Kidney (tissue), 14 donors: ENCODE measurements around the gene CCDC78. TPM values are rescaled to one million over a fixed set of nuclear protein-coding genes. Genes with fewer than 3 reads are reported as not detected.

Source experiments
- DNase-seq, 5 donors: peaks; one replicate each; pipeline ENCODE4 v3.0.0-alpha.2; 2013 to 2020
- FAIRE-seq: peaks from 2 replicates; lab custom pipeline; 2012; peaks lifted over from hg19 to GRCh38; lab: Jason Lieb, UNC
- H3K27ac ChIP-seq, 2 donors: one replicate each; pipeline ENCODE4 v1.7.0; 2013; ENCODE audit warnings: low read depth in 2 of 2, low read length in 2 of 2, inconsistent platforms in 1 of 2
- H3K27me3 ChIP-seq: one replicate; pipeline ENCODE4 v1.7.1; 2013; ENCODE audit warnings: low read length, inconsistent platforms; ENCODE audit not compliant: control insufficient read depth, insufficient read depth
- H3K36me3 ChIP-seq, 3 donors: one replicate each; pipeline versions ENCODE4 v1.7.0 to v1.7.1; 2013; ENCODE audit warnings: low read length in 3 of 3, control low read depth in 1 of 3, inconsistent platforms in 1 of 3; ENCODE audit not compliant: insufficient read depth in 3 of 3, control insufficient read depth in 2 of 3
- H3K4me1 ChIP-seq, 3 donors: one replicate each; pipeline versions ENCODE4 v1.7.0 to v1.7.1; 2013; ENCODE audit warnings: low read length in 3 of 3, inconsistent platforms in 1 of 3, low read depth in 1 of 3; ENCODE audit not compliant: control insufficient read depth in 2 of 3, insufficient read depth in 2 of 3
- H3K4me3 ChIP-seq, 3 donors: one replicate each; pipeline versions ENCODE4 v1.7.0 to v1.8.1; 2013; ENCODE audit warnings: low read length in 3 of 3, control low read depth in 1 of 3, inconsistent platforms in 1 of 3
- H3K9ac ChIP-seq, 3 donors: one replicate each; pipeline versions ENCODE4 v1.7.0 to v1.7.1; 2013; ENCODE audit warnings: low read length in 3 of 3, control low read depth in 1 of 3, inconsistent platforms in 1 of 3
- H3K9me3 ChIP-seq, 3 donors: one replicate each; pipeline versions ENCODE4 v1.7.0 to v1.7.1; 2013; ENCODE audit warnings: low read length in 3 of 3, control low read depth in 1 of 3, inconsistent platforms in 1 of 3; ENCODE audit not compliant: control insufficient read depth in 2 of 3, insufficient read depth in 1 of 3
- CTCF ChIP-seq: IDR thresholded peaks from 3 replicates; pipeline ENCODE4 v1.5.1; 2012; ENCODE audit warnings: mild to moderate bottlenecking, moderate library complexity, borderline replicate concordance; ENCODE audit not compliant: insufficient read depth; ENCODE audit errors: extremely low read depth
- intact Hi-C: fragments of 100-400 bp; cut with DNase I; formaldehyde crosslinking; loops from one replicate; pipeline ENCODE4 v1.11.1; 2022
- polyA plus RNA-seq: library from polyadenylated mRNA; stranded (reverse); fragments of 350-450 nt; fragmentation: Illumina TruSeq; extraction: RNeasy Lipid Tissue Mini Kit (QIAGEN cat#74804); gene quantifications from one replicate; pipeline ENCODE4 v1.2.3, GENCODE V29; 2014; ENCODE audit warnings: low read depth, low replicate concordance; ENCODE audit not compliant: insufficient read depth
- total RNA-seq: library from RNA; stranded (reverse); fragmentation: NEBNext Ultra II Directional; extraction: Animal tissue kit (Norgen Biotek cat#: 25700); gene quantifications from one replicate; pipeline ENCODE4 v1.2.1, GENCODE V29; 2021
- donor health status: control.
- donor health status: control.
- donor health status: control.
- donor health status: control.
- donor health status: control.
- donor health status: DM: yes; HTN: yes; CAD: no.
- donor health status: Normal renal cell carcinoma (clear cell type).

The CCDC78 gene
- total and polyA plus RNA-seq, 2 donors from 2014 or later, result 1.3 to 2.6 TPM

DNA sequence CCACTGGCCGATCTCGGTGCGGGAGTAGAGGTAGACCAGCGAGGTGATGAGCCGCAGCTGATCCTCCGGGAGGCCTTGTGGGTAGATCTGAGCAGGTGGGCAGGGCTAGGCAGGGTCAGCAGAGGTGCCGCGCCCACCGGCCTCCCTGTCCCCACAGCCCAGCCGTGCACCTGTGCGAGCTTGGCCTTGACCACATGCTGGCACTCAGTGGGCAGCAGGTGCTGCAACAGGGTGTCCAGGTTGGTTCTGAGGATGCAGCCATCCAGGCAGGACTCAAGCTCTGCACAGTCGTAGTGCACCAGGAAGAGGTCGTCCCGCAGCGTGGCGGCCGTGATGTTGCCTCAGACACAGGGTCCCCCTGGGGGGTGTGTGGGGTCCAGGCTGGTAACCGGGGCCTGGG lies 46.7 kb upstream of the CCDC78 start:
- Histone ChIP-seq H3K4me3 (no peak overlapping the region), H3K27me3 (no peaks in the 10 kb centered on the region), H3K36me3 (no peaks in the 10 kb centered on the region), H3K9me3 (no peaks in the 10 kb centered on the region), H3K9ac (no peak overlapping the region), H3K4me1 (no peaks in the 10 kb centered on the region), H3K27ac (no peak overlapping the region)
- intact Hi-C loops, result no loop called here
- TF ChIP-seq CTCF, result no peak
- no peak for DNase-seq
- no peak for FAIRE-seq

DNA sequence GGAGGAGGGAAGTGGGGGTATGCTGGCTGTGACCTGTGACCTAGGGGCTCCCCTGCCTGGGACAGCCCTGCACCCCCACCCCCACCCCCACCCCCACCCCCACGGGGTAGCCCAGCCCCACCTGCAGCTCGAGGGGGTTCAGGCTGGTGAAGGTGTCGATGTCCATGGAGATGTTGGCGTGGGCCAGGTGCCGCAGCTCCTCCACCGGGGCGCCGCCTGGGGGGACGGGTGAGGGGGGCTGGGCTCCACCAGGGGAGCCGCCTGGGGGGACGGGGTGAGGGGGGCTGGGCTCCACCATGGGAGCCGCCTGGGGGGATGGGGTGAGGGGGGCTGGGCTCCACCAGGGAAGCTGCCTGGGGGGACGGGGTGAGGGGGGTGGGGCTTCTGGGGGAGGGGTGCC lies 44.2 kb upstream of the CCDC78 start:
- Histone ChIP-seq H3K27ac (no peak overlapping the region), H3K9me3 (no peaks in the 10 kb centered on the region), H3K36me3 (no peaks in the 10 kb centered on the region), H3K9ac (no peak overlapping the region), H3K27me3 (no peaks in the 10 kb centered on the region), H3K4me3 (no peak overlapping the region), H3K4me1 (no peaks in the 10 kb centered on the region)
- DNase-seq, result no peak
- no peak for FAIRE-seq
- intact Hi-C loops, result no loop called here
- no peak for TF ChIP-seq CTCF

DNA sequence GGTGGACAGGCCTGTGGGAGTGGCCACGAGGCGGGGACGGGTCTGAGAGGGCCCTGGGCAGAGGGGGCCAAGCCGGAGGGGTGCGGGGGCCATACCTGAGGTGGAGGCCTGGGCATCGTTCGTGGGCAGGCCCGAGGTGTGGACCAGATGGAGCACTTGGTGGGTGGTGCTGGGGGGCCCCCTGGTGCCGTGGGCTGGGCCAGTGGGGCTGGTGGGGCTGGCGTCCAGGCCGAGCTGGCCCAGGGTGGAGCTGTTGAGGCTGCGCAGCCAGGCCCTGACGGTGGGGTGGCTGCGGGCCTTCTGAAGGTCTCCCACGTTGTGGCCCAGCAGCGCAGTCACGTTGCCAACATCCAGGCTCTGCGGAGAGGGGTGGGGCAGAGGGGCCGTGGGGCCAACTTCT lies 43.7 kb upstream of the CCDC78 start:
- Histone ChIP-seq H3K9ac (no peak overlapping the region), H3K4me1 (no peaks in the 10 kb centered on the region), H3K27ac (no peak overlapping the region), H3K9me3 (no peaks in the 10 kb centered on the region), H3K27me3 (no peaks in the 10 kb centered on the region), H3K36me3 (no peaks in the 10 kb centered on the region), H3K4me3 (no peak overlapping the region)
- intact Hi-C loops, result no loop called here
- no peak for FAIRE-seq
- no peak for TF ChIP-seq CTCF
- no peak for DNase-seq

DNA sequence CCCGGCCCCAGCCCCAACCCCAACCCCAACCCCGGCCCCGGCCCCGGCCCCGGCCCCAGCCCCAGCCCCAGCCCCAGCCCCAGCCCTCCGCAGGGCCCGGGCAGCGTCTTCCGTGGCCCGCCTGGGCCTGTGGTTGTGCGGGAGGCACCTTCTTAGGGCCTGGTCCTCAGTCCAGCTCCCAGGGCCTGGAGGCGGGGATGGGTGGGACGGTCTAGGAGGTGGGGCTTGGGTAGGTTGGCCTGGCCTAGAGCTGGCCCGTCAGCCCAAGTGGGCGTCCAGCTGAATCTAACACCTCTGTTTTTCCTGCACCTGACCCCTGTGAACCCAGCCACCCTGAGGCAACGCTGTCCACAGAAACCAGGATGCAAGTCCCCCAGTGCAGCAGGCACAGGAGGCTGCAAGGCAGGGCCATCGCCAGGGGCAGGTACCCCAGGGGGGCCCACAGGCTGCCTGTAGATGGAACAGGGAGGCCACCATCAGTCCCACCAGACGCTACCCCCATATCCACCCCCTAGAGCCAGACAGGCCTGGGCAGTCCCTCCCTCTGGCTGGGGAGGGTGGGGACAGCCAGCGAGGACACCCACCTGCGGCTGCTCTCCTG lies 43.0 kb upstream of the CCDC78 start:
- DNase-seq (peak in 2 of 5 donors; percentile 43 to 56), FAIRE-seq (no peak)
- TF ChIP-seq CTCF, result no peak
- Histone ChIP-seq H3K4me3 (no peak overlapping the region), H3K4me1 (no peaks in the 10 kb centered on the region), H3K27ac (no peak overlapping the region), H3K27me3 (no peaks in the 10 kb centered on the region), H3K9ac (no peak overlapping the region), H3K9me3 (no peaks in the 10 kb centered on the region), H3K36me3 (no peaks in the 10 kb centered on the region)
- intact Hi-C loops, result no loop called here
